Stimulated activated CD8-positive, alpha-beta memory T cell treated with anti-CD3 and anti-CD28 coated beads, Interleukin-15, amount 100 ng/mL, for 1 hour (primary cell): Measurements from ENCODE around the gene MAP2K5.
"Not testable (repeated sequence)": the region's sequence is repeated elsewhere in the genome, so short reads cannot be mapped to it uniquely, and the experiment has no call there.

Experiments
- DNase-seq: peaks from one replicate; pipeline ENCODE4 v3.0.0-alpha.2; 2020; ENCODE audit warnings: low read depth

Gene MAP2K5

GRCh38 chr15:67672834-67673233 lies 130.3 kb downstream of the MAP2K5 start:
- DNase-seq: not testable (repeated sequence)

GRCh38 chr15:67674983-67675382 lies 132.5 kb downstream of the MAP2K5 start:
- DNase-seq: no peak

- DNase-seq: no peak
Measured at GRCh38 chr15:67678089-67678488, 135.6 kb downstream of the MAP2K5 start.

GRCh38 chr15:67678993-67679392 lies 136.5 kb downstream of the MAP2K5 start:
- DNase-seq: no peak

GRCh38 chr15:67680641-67681040 lies 138.1 kb downstream of the MAP2K5 start:
- no peak for DNase-seq

GRCh38 chr15:67685008-67685599 lies 142.6 kb downstream of the MAP2K5 start:
- DNase-seq: no peak

GRCh38 chr15:67685716-67686115 lies 143.2 kb downstream of the MAP2K5 start:
- DNase-seq: no peak

- no peak for DNase-seq
Measured at GRCh38 chr15:67690936-67691335, 148.4 kb downstream of the MAP2K5 start.

- no peak for DNase-seq
Measured at GRCh38 chr15:67691450-67691849, 148.9 kb downstream of the MAP2K5 start.

- DNase-seq: no peak
Measured at GRCh38 chr15:67692573-67692972, 150.1 kb downstream of the MAP2K5 start.

GRCh38 chr15:67696087-67696486 lies 153.6 kb downstream of the MAP2K5 start:
- no peak for DNase-seq

- DNase-seq: no peak
Measured at GRCh38 chr15:67700023-67700422, 157.5 kb downstream of the MAP2K5 start.

GRCh38 chr15:67701669-67702068 lies 159.2 kb downstream of the MAP2K5 start:
- no peak for DNase-seq

GRCh38 chr15:67707520-67708283 lies 165.2 kb downstream of the MAP2K5 start:
- DNase-seq: no peak

GRCh38 chr15:67708500-67708899 lies 166.0 kb downstream of the MAP2K5 start:
- no peak for DNase-seq

GRCh38 chr15:67715170-67715569 lies 172.7 kb downstream of the MAP2K5 start:
- no peak for DNase-seq

GRCh38 chr15:67716171-67716570 lies 173.7 kb downstream of the MAP2K5 start:
- DNase-seq: no peak

GRCh38 chr15:67717776-67718175 lies 175.3 kb downstream of the MAP2K5 start:
- no peak for DNase-seq

GRCh38 chr15:67719330-67719959 lies 176.9 kb downstream of the MAP2K5 start:
- no peak for DNase-seq

GRCh38 chr15:67720556-67721175 lies 178.2 kb downstream of the MAP2K5 start:
- DNase-seq: no peak

- DNase-seq: no peak
Measured at GRCh38 chr15:67722030-67722817, 179.7 kb downstream of the MAP2K5 start.
